OCI-LY7 (cell line): ENCODE data around the gene PLA2G4E. TPM values are rescaled to one million over a fixed set of nuclear protein-coding genes. Genes with fewer than 3 reads are reported as not detected.

Experiments used
- BruUV-seq: library from RNA; stranded (reverse); fragments of 400-500 nt; replicated peaks from 2 replicates; lab custom pipeline; 2021; lab: Mats Ljungman, UMichigan
- CTCF ChIA-PET: fragments of 300-600 bp; sonication (Branson Sonifier 250); formaldehyde crosslinking; loops from one replicate; lab custom pipeline; 2022; ENCODE audit warnings: antibody characterized with exemption; ENCODE audit not compliant: unreplicated experiment; lab: Charles Lee
- POLR2A ChIA-PET: fragments of 300-600 bp; sonication (Branson Sonifier 250); formaldehyde crosslinking; loops from one replicate; lab custom pipeline; 2022; ENCODE audit warnings: antibody characterized with exemption; lab: Charles Lee
- DNase-seq: peaks from one replicate; pipeline ENCODE4 v3.0.0-alpha.2; 2015; ENCODE audit warnings: low spot score
- H2AFZ ChIP-seq: fragments of 200-600 bp; sonication (generic), shearing (Covaris generic); 2 replicates; pipeline ENCODE4 v1.6.1; 2014; ENCODE audit warnings: mild to moderate bottlenecking, antibody characterized with exemption, low read length, moderate library complexity
- H3K27ac ChIP-seq: fragments of 200-600 bp; sonication (generic); 2 replicates; pipeline ENCODE4 v1.5.1; 2014; ENCODE audit warnings: mixed run types, low read depth, mild to moderate bottlenecking, moderate library complexity, low read length, inconsistent platforms; ENCODE audit not compliant: poor library complexity, severe bottlenecking
- H3K36me3 ChIP-seq: fragments of 200-600 bp; sonication (generic); 2 replicates; pipeline ENCODE4 v1.6.1; 2014; ENCODE audit warnings: mild to moderate bottlenecking, antibody characterized with exemption, low read length, moderate library complexity, mixed read lengths; ENCODE audit not compliant: insufficient read depth
- H3K4me1 ChIP-seq: fragments of 200-600 bp; sonication (generic); 2 replicates; pipeline ENCODE4 v1.5.1; 2014; ENCODE audit warnings: mild to moderate bottlenecking, low read length; ENCODE audit not compliant: insufficient read depth, poor library complexity, severe bottlenecking
- H3K4me2 ChIP-seq: fragments of 200-600 bp; sonication (generic); 2 replicates; pipeline ENCODE4 v1.6.1; 2014; ENCODE audit warnings: mild to moderate bottlenecking, low read length
- H3K4me3 ChIP-seq: fragments of 200-600 bp; sonication (generic); 2 replicates; pipeline ENCODE4 v1.5.1; 2014; ENCODE audit warnings: mild to moderate bottlenecking, low read depth, low read length; ENCODE audit not compliant: poor library complexity, severe bottlenecking
- H3K79me2 ChIP-seq: fragments of 200-600 bp; sonication (generic); 2 replicates; pipeline ENCODE4 v1.6.1; 2016; ENCODE audit warnings: low read depth, mild to moderate bottlenecking, low read length, moderate library complexity, mixed read lengths; ENCODE audit not compliant: insufficient read depth
- H3K9me2 ChIP-seq: fragments of 200-600 bp; sonication (generic); 2 replicates; pipeline ENCODE4 v1.6.1; 2016; ENCODE audit warnings: mild to moderate bottlenecking, low read length, mixed read lengths; ENCODE audit not compliant: insufficient read depth
- H3K9me3 ChIP-seq: fragments of 200-600 bp; sonication (generic); 2 replicates; pipeline ENCODE4 v1.6.1; 2014; ENCODE audit warnings: mild to moderate bottlenecking, mixed run types, low read length, mixed read lengths
- H4K20me1 ChIP-seq: fragments of 200-600 bp; sonication (generic); 2 replicates; pipeline ENCODE4 v1.6.1; 2014; ENCODE audit warnings: mild to moderate bottlenecking, antibody characterized with exemption, low read length, moderate library complexity, mixed read lengths; ENCODE audit not compliant: insufficient read depth
- CTCF ChIP-seq: fragments of 200-600 bp; sonication (generic); conservative IDR thresholded peaks from 2 replicates; pipeline ENCODE4 v1.5.1; 2014; ENCODE audit warnings: mild to moderate bottlenecking, antibody characterized with exemption, low read length, moderate library complexity, mixed read lengths
- EZH2phosphoT487 ChIP-seq: fragments of 200-600 bp; sonication (generic); IDR thresholded peaks from 2 replicates; pipeline ENCODE4 v1.6.1; 2018; ENCODE audit warnings: low read depth, borderline replicate concordance, mild to moderate bottlenecking, mixed run types, antibody characterized with exemption, low read length, moderate library complexity, mixed read lengths
- intact Hi-C: fragments of 100-400 bp; cut with micrococcal nuclease; formaldehyde crosslinking; loops from one replicate; pipeline ENCODE4 v1.10.0; 2022; ENCODE audit not compliant: unreplicated experiment
- total RNA-seq, 2 experiments: library from RNA; depleted of rRNA in 1 of 2; stranded (reverse); fragments of >200 nt in 1 of 2; shearing (Covaris generic) in 1 of 2; gene quantifications; 2 replicates each; pipeline ENCODE4 v1.2.3, GENCODE V29; 2014 to 2022

The PLA2G4E gene
- total RNA-seq, 2 experiments from 2014 or later, result not detected

DNA sequence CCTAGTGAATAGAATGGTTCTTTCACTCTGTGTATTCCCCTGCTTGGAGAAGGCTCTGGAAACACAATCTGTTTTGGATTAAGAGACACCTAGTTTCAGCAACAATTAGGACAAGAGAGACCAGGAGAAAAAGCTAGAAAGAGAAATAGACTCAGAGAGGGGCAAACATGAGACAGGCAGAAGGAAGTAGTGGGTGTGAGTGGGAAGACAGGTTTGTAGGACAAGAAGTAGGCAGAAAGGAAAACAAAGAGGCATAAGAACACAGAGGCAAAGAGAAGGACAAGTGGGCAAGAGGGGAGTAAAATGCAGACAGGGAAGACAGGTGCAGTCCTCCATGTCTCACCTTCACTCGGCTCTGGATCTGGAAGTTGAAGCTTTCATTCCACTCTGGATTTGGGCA, 13.5 kb downstream of the PLA2G4E start:
- Histone ChIP-seq H3K4me2 (no peak overlapping the region), H3K9me2 (no peaks in the 10 kb centered on the region), H3K79me2 (no peaks in the 10 kb centered on the region), H3K4me3 (no peak overlapping the region), H2AFZ (no peak overlapping the region), H3K36me3 (no peaks in the 10 kb centered on the region), H3K4me1 (peaks cover 4% of the 10 kb centered on the region), H3K27ac (no peak overlapping the region), H4K20me1 (no peaks in the 10 kb centered on the region; the same call in 1 of the 2 replicates), H3K9me3 (no peaks in the 10 kb centered on the region)
- intact Hi-C loops, result no loop called here
- no peak for DNase-seq
- no TSS peak for BruUV-seq
- TF ChIP-seq CTCF (no peak), EZH2phosphoT487 (no peak)
- ChIA-PET POLR2A (no interaction called here), CTCF (no interaction called here)

DNA sequence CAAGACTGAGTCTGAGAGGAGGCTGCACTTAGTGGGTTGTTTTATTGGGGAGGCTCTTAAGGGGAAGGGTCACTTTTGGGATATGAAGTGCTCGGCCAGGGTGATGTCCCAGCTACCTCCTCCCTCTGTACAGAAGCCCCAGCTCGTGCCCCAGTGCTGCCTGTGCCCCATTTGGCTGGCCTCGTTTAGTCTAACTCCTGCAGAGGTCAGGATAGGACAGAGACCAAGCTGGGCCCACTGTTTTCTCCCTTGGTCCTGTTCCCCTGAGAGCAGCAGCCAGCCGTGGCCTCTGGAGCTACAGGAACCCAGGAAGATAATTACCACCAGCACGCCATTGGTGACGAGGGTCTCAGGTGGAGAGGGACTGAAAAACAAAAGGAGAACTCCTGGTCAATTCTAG, 18.5 kb downstream of the PLA2G4E start:
- DNase-seq, result no peak
- TF ChIP-seq CTCF (no peak), EZH2phosphoT487 (no peak)
- ChIA-PET POLR2A (interaction anchor here (0.7 kb wide), 1 partner anchor 56 kb away, joined by 3 read pairs; no protein-coding TSS in a partner anchor), CTCF (no interaction called here)
- Histone ChIP-seq H4K20me1 (no peaks in the 10 kb centered on the region; the same call in 1 of the 2 replicates), H3K36me3 (no peaks in the 10 kb centered on the region), H2AFZ (no peak overlapping the region), H3K4me2 (no peak overlapping the region), H3K4me1 (no peaks in the 10 kb centered on the region), H3K4me3 (no peak overlapping the region), H3K27ac (no peak overlapping the region), H3K9me3 (no peaks in the 10 kb centered on the region), H3K9me2 (no peaks in the 10 kb centered on the region), H3K79me2 (no peaks in the 10 kb centered on the region)
- BruUV-seq, result no TSS peak
- intact Hi-C loops, result no loop called here

GRCh38 chr15:42001236-42001635, 19.6 kb downstream of the PLA2G4E start:
- H3K4me3 ChIP-seq, result no peak overlapping the region
- no peak overlapping the region for H3K4me2 ChIP-seq
- no peaks in the 10 kb centered on the region for H3K36me3 ChIP-seq
- intact Hi-C loops, result no loop called here
- POLR2A ChIA-PET, result no interaction called here
- CTCF ChIA-PET, result no interaction called here
- H3K4me1 ChIP-seq, result no peaks in the 10 kb centered on the region
- H3K9me3 ChIP-seq, result no peaks in the 10 kb centered on the region
- no peak overlapping the region for H3K27ac ChIP-seq
- H3K79me2 ChIP-seq, result no peaks in the 10 kb centered on the region
- no TSS peak for BruUV-seq
- no peak for TF ChIP-seq EZH2phosphoT487
- TF ChIP-seq CTCF, result no peak
- no peaks in the 10 kb centered on the region for H3K9me2 ChIP-seq
- H4K20me1 ChIP-seq, result no peaks in the 10 kb centered on the region; the same call in 1 of the 2 replicates
- no peak for DNase-seq
- no peak overlapping the region for H2AFZ ChIP-seq
